Muscle of back (tissue), 11 donors: ENCODE results near the gene NACC1. TPM values are rescaled to one million over a fixed set of nuclear protein-coding genes. Genes with fewer than 3 reads are reported as not detected.
A peak's percentile ranks its signal among the peaks of the same experiment; 100 is the strongest.
"Not testable (repeated sequence)": the region's sequence is repeated elsewhere in the genome, so short reads cannot be mapped to it uniquely, and the experiment has no call there.

Experiments
- DNase-seq, 3 donors: peaks; one replicate each; pipeline versions ENCODE4 v3.0.0 to v3.0.0-alpha.2; 2013
- polyA plus RNA-seq, 10 donors: library from polyadenylated mRNA; unstranded; fragments of 120-200 nt; gene quantifications; one replicate each; pipeline ENCODE4 v1.2.1, GENCODE V29; 2013; ENCODE audit not compliant: insufficient read length in 10 of 10

Gene NACC1
- polyA plus RNA-seq, 10 donors: 13.4 to 23.2 (median 17.3) TPM

DNA sequence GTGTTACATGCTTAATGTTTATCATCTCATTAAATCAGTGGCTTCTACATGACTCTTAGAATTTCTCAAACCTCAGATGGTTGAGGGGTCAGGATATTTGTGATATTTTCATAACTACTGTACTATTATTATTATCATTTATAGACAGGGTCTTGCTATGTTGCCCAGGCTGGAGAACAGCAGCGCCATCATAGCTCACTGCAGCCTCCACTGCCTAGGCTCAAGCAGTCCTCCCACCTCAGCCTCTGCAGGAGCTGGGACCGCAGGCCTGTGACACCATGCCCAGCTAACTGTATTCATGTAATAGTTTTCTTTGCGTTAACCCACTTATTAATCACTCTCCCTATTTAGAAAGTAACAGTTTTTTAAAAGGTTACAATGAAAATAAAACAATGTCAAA is 41.6 kb downstream of the NACC1 start:
- DNase-seq: no peak

DNA sequence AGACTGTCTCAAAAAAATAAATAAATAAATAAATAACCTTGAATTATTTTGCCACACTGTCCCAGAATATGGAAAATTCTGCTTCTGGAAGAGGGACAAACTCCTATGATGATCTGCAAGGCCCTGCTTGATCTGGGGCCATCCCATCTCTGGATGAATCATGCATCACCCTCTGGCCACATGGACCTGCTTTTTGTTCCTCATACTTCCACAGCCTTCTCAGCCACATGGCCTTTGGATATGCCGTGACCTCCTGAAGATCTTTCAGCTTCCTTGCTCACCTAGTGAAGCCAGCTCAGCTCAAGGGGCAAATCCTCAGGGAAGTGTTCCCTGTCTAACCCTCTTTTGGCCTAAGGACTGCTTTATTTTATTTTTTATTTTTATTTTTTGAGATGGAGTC is 42.5 kb downstream of the NACC1 start:
- DNase-seq: no peak

GRCh38 chr19:13162724-13163608 is 44.9 kb downstream of the NACC1 start:
- peak; percentile 95 to 97 (median 97) for DNase-seq

- DNase-seq: peak; percentile 72 to 90 (median 81)
These were observed 45.7 kb downstream of the NACC1 start for GRCh38 chr19:13163609-13164342.

- peak; percentile 53 to 90 (median 71) for DNase-seq
These were observed 46.5 kb downstream of the NACC1 start for GRCh38 chr19:13164343-13165161.

DNA sequence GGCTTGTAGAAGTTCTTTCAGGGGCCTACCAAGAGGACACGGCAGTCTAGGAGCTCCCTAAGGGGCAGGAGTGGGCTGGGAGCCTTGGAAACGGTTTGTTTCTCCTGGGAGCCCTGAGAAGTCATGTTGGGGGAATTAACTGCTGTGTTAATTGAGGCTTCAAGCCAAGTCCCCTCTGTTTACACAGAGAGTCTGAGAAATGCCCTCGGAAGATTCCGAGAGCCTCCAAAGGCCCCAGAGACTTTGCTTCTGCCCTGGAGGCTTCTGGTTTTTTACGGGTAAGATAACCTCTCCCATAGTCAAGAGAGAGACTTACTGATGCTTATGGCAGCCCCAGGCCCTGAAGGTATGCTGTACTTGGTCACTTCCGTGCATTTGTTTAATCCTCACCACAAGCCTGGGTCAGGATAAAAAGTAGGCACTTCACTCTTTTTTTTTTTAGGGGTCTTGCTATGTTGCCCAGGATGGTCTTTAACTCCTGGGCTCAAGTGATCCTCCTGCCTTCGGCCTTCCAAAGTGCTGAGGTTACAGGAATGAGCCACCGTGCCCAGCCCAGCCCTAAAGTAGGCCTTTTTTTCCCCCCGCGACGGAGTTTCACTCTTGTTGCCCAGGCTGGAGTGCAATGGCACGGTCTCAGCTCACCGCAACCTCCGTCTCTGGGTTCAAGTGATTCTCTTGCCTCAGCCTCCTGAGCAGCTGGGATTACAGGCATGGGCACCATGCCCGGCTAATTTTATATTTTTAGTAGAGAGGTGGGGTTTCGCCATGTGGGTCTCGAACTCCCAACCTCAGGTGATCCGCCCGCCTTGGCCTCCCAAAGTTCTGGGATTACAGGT is 47.3 kb downstream of the NACC1 start:
- peak in 1 of 3 donors; percentile 18 for DNase-seq

DNA sequence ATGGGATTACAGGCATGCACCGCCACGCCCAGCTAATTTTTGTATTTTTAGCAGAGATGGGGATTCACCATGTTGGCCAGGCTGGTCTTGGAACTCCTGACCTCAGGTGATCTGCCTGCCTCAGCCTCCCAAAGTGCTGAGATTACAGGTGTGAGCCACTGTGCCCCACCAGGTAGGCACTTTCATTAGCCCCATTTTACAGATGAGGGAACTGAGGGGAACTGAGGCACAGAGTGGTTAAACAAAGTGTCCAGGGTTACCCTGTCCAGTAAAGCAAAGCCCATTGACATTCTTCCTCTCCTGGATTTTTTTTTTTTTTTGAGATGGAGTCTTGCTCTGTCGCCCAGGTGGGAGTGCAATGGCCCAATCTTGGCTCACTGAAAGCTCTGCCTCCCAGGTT is 48.1 kb downstream of the NACC1 start:
- not testable (repeated sequence) for DNase-seq

DNA sequence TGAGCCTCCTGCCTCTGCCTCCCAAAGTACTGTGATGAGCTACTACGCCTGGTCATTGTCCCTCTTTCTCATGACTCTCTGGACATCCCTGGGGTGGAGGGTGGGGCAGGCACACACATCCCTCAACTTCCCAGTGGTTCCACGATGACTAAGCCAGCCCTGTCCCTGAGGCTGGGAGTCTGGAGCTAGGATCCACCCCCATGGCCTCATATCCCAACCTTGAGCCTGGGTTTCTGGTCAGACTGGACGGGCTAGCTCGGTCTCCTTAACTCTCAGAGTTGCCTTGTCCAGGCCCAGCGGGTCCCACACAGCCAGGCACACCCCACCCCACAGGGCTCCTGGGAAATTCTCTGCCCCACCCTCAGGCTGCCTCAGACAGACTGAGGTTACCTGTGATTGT is 51.7 kb downstream of the NACC1 start:
- no peak for DNase-seq

- no peak for DNase-seq
These were observed 53.1 kb downstream of the NACC1 start for GRCh38 chr19:13171146-13171545.

- peak in 2 of 3 donors; percentile 50 to 76 for DNase-seq
These were observed 54.5 kb downstream of the NACC1 start for GRCh38 chr19:13172346-13173138.

GRCh38 chr19:13173139-13173737 is 55.2 kb downstream of the NACC1 start:
- no peak for DNase-seq

DNA sequence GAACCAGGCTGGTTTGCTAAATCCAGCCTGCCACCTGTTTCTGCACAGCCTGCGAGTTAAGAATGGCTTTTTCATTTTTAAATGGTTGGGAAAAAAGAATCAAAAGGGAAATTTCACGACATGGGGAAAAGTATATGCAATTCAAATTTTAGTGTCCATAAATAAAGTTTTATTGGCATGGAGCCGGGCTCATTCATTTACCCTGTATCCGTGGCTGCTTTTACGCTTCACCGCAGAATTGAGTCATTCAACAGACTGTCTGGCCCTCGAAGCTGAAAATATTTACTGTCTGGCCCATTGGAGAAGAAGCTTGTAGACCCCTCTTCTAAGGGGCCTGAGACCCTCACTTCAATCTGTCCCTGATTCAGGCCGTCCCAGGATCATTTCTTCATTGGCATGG is 58.3 kb downstream of the NACC1 start:
- DNase-seq: no peak

DNA sequence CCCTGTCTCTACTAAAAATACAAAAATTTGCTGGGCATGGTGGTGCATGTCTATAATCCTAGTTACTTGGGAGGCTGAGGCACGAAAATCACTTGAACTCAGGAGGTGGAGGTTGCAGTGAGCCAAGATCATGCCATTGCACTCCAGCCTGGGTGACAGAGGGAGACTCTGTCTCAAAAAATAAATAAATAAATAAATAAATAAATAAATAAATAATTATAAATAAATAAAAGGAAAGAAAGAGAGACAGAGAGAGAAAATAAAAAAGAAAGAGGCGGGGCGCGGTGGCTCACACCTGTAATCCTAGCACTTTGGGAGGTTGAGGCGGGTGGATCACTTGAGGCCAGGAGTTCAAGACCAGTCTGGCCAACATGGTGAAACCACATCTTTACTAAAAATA is 59.5 kb downstream of the NACC1 start:
- DNase-seq: not testable (repeated sequence)

DNA sequence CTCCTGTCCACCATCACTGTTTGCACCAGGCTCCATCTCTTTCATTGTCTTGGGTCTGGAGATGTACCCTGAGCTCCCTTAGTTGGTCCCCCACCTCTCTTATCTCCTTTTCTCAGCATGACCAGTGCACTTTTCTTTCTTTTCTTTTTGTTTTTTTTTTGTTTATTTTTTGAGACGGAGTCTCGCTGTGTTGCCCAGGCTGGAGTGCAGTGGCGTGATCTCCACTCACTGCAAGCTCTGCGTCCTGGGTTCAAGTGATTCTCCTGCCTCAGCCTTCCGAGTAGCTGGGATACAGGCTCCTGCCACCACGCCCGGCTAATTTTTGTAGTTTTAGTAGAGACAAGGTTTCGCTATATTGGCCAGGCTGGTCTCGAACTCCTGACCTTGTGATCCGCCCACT is 60.2 kb downstream of the NACC1 start:
- not testable (repeated sequence) for DNase-seq

GRCh38 chr19:13181747-13182388 is 63.8 kb downstream of the NACC1 start:
- DNase-seq: peak; percentile 76 to 87 (median 79)

DNA sequence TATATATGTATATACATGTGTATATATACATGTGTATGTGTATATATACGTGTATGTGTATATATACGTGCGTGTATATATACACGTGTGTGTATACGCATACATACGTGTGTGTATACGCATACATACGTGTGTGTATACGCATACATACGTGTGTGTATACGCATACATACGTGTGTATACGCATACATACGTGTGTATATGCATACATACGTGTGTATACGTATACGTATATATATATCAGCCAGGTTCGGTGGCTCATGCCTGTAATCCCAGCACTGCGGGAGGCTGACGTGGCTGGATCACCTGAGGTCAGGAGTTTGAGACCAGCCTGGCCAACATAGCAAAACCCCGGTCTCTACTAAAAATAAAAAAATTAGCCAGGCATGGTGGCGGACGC is 66.9 kb downstream of the NACC1 start:
- not testable (repeated sequence) for DNase-seq

GRCh38 chr19:13185763-13186657 is 67.9 kb downstream of the NACC1 start:
- not testable (repeated sequence) for DNase-seq

DNA sequence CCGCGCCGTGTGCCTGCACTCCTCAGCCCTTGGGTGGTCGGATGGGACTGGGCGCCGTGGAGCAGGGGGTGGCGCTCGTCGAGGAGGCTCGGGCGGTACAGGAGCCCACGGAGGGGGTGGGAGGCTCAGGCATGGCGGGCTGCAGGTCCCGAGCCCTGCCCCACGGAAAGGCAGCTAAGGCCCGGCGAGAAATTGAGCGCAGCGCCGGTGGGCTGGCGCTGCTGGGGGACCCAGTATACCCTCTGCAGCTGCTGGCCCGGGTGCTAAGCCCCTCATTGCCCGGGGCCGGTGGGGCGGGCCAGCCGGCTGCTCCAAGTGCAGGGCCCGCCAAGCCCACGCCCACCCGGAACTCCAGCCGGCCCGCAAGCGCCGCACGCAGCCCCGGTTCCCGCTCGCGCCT is 68.6 kb downstream of the NACC1 start:
- DNase-seq: not testable (repeated sequence)
